ENCODE measurements around the gene LGR4. TPM values are rescaled to one million over a fixed set of nuclear protein-coding genes. Genes with fewer than 3 reads are reported as not detected.

LGR4 gene
- total RNA-seq, 4 donors from 2014 or later: 5.5 to 37.6 (median 11.8) TPM

DNA sequence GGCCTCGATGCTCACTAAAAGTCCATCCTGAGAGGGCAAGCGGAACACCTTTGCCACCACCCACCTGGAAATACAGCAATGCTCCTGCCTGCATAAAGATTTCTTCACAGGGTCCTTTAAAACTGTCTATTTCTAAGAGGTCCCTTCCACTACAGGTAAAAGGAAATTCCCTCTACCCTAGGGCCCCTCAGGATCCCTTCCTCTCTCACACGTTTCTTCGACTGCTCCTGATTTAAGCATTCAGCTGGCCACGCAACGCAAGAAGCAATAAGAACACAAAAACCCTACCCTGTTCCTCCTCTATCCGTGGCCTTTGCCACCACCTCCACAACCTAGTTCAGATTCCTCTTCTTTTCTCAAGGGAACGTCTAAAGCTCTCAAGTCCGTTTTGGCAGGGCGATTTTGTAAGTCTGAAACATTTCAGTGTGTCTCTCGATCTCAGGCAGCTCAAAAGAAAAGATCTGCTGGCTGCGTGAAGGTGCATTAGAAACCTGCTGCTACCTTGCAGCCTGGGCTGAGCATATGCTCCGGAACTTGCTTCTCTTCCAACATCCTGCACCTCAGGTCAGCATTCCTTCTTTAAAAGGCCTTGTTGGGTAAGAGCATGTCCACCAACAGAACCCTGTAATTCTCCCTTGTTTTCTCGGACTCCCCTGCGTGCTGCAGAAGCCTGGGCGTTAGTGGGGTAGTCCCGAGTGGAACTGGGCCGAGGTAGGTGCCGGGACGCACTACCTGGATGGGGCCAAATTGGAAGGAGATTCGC lies 1.6 kb downstream of the LGR4 start:
- intact Hi-C loops (cut with DNase I; ENCODE audit: low total_unique reads) (loop anchor here (5.0 kb wide), 2 partner anchors 36 to 109 kb away; partner anchors contain the start of genes CCDC34 and LIN7C), in situ Hi-C loops (cut with MboI; ENCODE audit: low sequenced_read_pairs in 4 of 4) (no loop called here)
- ATAC-seq (no peak), DNase-seq (no peak)
- no peaks in the 10 kb centered on the region for H3K36me3 ChIP-seq
- no peaks in the 10 kb centered on the region for H3K27me3 ChIP-seq
- H3K4me3 ChIP-seq: peak overlapping the region; percentile 62 to 78 (median 66)
- peak overlapping the region; percentile 74 to 87 (median 82) for H3K27ac ChIP-seq
- H3K9me3 ChIP-seq: no peaks in the 10 kb centered on the region
- no peak for TF ChIP-seq POLR2A (IDR thresholded peaks at IDR 0.05)
- TF ChIP-seq, protein P1, sequence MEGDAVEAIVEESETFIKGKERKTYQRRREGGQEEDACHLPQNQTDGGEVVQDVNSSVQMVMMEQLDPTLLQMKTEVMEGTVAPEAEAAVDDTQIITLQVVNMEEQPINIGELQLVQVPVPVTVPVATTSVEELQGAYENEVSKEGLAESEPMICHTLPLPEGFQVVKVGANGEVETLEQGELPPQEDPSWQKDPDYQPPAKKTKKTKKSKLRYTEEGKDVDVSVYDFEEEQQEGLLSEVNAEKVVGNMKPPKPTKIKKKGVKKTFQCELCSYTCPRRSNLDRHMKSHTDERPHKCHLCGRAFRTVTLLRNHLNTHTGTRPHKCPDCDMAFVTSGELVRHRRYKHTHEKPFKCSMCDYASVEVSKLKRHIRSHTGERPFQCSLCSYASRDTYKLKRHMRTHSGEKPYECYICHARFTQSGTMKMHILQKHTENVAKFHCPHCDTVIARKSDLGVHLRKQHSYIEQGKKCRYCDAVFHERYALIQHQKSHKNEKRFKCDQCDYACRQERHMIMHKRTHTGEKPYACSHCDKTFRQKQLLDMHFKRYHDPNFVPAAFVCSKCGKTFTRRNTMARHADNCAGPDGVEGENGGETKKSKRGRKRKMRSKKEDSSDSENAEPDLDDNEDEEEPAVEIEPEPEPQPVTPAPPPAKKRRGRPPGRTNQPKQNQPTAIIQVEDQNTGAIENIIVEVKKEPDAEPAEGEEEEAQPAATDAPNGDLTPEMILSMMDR (IDR thresholded peaks at IDR 0.05 in 4 of 5, conservative IDR thresholded peaks at IDR 0.05 in 1 of 5): no peak
- peaks cover 19 to 36% of the 10 kb centered on the region in 2 donors for H3K4me1 ChIP-seq

DNA sequence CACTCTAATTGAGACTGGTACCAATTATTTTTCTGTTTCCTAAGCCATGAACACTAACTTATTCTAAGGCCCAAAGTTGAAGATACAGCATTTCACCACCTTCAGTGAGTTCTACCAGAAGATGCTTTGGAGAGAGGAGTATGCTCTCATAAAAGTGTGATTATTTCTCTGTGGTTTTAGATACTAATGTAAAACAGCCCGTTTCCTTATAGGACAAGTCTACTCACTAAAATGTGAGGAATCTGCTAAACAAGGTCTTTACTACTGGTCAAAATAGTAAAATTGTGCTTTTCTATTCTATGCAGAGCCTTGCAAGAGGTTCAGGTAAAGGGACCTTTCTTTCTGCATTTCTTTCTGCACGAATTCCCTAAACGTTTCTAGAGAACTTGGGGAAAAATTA lies 2.4 kb downstream of the LGR4 start:
- ATAC-seq (no peak), DNase-seq (no peak)
- intact Hi-C loops (cut with DNase I; ENCODE audit: low total_unique reads) (loop anchor here (5.0 kb wide), 2 partner anchors 37 to 108 kb away; partner anchors contain the start of genes CCDC34 and LIN7C), in situ Hi-C loops (cut with MboI; ENCODE audit: low sequenced_read_pairs in 4 of 4) (no loop called here)
- H3K27ac ChIP-seq: peak overlapping the region in 1 of 4 donors; percentile 80
- peak overlapping the region in 1 of 4 donors; percentile 62 for H3K4me3 ChIP-seq
- H3K27me3 ChIP-seq: no peaks in the 10 kb centered on the region
- H3K4me1 ChIP-seq: peaks cover 25 to 41% of the 10 kb centered on the region in 2 donors
- H3K9me3 ChIP-seq: no peaks in the 10 kb centered on the region
- no peak for TF ChIP-seq POLR2A (IDR thresholded peaks at IDR 0.05)
- TF ChIP-seq, protein P1 (IDR thresholded peaks at IDR 0.05 in 4 of 5, conservative IDR thresholded peaks at IDR 0.05 in 1 of 5): no peak
- H3K36me3 ChIP-seq: no peaks in the 10 kb centered on the region

DNA sequence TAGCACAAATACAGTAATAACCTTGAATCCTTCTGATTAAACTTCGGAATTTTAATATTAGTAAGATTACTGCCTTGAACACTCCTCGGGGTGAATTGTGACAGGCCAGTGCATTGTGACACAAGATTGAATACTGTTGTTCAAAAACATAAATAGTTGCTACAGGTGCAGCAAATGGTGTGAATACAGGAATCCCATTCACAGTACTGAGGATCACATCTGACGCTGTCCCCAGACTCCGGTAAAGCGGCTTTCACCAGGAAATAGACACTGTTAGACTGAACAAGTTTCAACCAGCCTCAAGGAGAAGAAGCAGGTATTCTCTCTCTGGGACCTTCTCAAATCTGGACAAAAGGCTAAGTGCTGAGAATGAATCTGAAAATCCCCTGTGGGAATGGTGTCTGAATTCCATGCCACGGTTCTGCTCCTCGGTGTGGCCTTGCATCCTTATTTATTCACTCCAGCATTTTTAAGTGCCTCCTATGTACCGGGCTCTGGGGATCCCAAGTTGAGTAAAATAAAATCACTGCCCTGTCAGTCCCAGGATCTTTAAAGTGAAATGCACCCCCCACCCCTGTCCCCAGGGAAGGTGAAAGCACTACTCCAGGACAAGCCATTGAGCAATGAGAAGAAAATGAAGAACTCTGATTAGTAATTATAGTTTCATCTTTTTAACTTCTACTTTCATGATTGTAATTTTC lies 3.4 kb downstream of the LGR4 start:
- Histone ChIP-seq H3K9me3 (no peaks in the 10 kb centered on the region), H3K4me1 (peaks cover 35 to 47% of the 10 kb centered on the region in 2 donors), H3K4me3 (peak overlapping the region in 1 of 4 donors; percentile 0), H3K27me3 (no peaks in the 10 kb centered on the region), H3K36me3 (no peaks in the 10 kb centered on the region), H3K27ac (peak overlapping the region in 2 of 4 donors; percentile 30 to 70)
- in situ Hi-C loops (cut with MboI; ENCODE audit: low sequenced_read_pairs in 4 of 4) (no loop called here), intact Hi-C loops (cut with DNase I; ENCODE audit: low total_unique reads) (loop anchor here (2.0 kb wide), 1 partner anchor 46 kb away; no protein-coding TSS in a partner anchor)
- DNase-seq (no peak), ATAC-seq (no peak)
- no peak for TF ChIP-seq POLR2A (IDR thresholded peaks at IDR 0.05)
- TF ChIP-seq, protein P1 (IDR thresholded peaks at IDR 0.05 in 4 of 5, conservative IDR thresholded peaks at IDR 0.05 in 1 of 5): no peak

DNA sequence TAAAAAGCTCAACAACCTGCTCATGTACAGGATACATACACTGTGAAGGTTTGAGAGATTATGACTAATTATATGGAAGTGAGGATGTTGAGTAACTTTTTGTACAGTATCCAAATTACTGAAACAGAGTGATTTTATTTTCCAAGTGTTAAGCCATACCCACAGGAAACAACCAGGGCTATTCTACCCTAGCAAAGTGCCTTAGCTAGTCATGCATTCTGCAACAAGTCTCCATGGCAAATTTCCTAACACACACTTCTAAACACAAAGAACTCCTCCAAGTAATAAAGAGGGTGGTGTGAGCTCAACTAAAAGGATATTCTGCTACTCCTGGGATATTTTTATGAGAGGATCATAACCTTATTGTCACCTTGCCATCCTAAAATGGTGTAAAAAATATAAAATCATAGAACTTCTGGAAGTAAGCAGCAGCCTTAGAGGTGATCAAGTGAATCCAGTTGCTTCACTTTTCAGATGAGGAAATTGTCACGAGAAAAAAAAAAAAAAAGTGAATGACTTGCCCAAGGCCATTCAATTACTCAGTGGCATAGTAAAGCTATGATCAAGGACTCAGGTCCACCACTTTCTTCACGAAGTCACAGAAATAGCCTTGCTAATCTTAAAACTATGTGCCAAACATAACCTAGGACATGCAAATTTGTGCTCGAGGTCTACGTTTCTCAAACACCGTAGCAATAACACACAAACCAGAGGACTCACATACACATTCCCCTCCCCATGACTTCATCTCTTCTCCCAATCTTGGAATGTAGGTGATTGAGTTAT lies 4.2 kb downstream of the LGR4 start:
- in situ Hi-C loops (cut with MboI; ENCODE audit: low sequenced_read_pairs in 4 of 4): no loop called here
- H3K27ac ChIP-seq: peak overlapping the region in 2 of 4 donors; percentile 30 to 70
- no peak for TF ChIP-seq POLR2A (IDR thresholded peaks at IDR 0.05)
- TF ChIP-seq, protein P1 (IDR thresholded peaks at IDR 0.05 in 4 of 5, conservative IDR thresholded peaks at IDR 0.05 in 1 of 5): no peak

More for the DNA sequence above, 4.2 kb downstream of the LGR4 start:
- no peaks in the 10 kb centered on the region for H3K27me3 ChIP-seq
- H3K36me3 ChIP-seq: no peaks in the 10 kb centered on the region
- ATAC-seq (no peak), DNase-seq (no peak)
- intact Hi-C loops (cut with DNase I; ENCODE audit: low total_unique reads): loop anchor here (2.0 kb wide), 1 partner anchor 46 kb away; no protein-coding TSS in a partner anchor
- H3K9me3 ChIP-seq: no peaks in the 10 kb centered on the region
- peaks cover 36 to 51% of the 10 kb centered on the region in 2 donors for H3K4me1 ChIP-seq
- no peak overlapping the region for H3K4me3 ChIP-seq
